Stimulated activated CD8-positive, alpha-beta memory T cell treated with anti-CD3 and anti-CD28 coated beads, Interleukin-12 subunit alpha, Interleukin-12 subunit beta, amount 100 ng/mL, for 4 hours (primary cell): ENCODE data around the gene CAPZA1.
A peak's percentile ranks its signal among the peaks of the same experiment; 100 is the strongest.
"Not testable (repeated sequence)": the region's sequence is repeated elsewhere in the genome, so short reads cannot be mapped to it uniquely, and the experiment has no call there.

Experiments
- DNase-seq: peaks from one replicate; pipeline ENCODE4 v3.0.0-alpha.2; 2020; ENCODE audit warnings: low read depth

CAPZA1 gene

DNA sequence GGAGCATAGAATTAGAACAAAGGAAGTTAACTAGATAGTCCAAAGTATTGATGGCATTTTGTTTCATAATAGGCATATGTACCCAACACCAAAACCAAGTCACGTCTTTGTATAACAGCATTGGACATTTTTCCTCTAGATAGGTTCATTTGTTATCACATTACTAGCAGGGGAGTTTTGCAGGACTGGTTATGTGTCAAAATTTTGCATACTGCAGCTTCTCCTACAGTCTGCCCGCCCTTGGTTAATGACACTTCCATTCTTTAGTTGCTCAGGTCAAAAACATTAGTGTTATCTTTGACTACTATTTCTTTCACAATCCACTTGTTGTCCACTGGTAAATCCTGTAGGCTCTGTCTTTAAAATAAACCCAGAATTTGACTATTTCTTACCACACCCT lies 8.9 kb downstream of the CAPZA1 start:
- no peak for DNase-seq

DNA sequence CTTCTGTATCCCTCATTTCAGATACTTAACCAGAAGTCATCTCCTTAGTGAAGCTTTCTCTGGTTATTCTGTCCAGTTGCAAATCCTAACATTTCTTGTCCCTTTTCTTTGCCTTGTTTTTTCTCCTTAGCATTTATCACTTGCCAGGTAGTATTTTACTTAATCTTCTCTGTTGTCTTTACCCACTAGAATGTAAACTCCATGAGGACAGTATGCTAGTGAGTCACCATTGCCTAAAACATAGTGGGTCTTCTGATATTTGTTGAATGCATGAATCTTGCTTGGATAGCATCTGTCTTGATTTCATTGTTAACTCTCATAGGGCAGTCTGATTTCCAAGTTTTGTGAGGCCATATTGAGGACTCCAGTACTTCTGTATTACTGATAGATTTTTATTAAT lies 9.6 kb downstream of the CAPZA1 start:
- DNase-seq = no peak

DNA sequence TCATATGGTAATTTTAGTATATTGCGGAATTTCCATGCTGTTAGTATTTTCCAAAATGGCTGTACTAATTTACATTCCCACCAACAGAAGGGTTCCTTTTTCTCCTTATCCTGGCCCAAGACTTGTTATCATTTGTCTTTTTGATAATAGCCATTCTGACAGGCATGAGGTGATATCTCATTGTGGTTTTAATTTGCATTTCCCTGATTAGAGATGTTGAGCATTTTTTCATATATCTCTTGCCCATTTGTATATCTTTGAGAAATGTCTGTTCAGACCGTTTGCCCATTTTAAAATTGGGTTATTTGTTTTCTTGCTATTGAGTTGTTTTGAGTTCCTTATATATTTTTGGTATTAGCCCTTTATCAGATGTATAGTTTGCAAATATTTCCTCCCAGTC lies 14.0 kb downstream of the CAPZA1 start:
- no peak for DNase-seq

DNA sequence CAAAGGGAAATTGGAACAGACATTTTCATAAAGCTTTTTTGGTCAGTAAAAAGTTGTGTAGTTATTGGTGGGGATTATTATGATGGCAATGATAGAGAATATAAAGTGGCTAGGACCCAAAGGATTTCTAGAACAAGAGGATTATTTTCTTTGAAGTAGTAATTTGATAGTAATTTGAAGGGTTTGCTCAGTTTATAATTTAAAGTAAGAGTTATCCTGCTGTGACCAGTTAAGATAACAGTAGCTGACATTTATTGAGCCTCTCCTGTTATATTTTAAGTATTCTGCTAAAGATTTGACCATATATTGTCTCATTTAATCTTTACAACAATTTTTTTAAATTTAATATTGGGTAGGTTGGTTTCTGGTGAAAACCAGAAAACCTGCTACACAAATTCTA lies 14.7 kb downstream of the CAPZA1 start:
- no peak for DNase-seq

DNA sequence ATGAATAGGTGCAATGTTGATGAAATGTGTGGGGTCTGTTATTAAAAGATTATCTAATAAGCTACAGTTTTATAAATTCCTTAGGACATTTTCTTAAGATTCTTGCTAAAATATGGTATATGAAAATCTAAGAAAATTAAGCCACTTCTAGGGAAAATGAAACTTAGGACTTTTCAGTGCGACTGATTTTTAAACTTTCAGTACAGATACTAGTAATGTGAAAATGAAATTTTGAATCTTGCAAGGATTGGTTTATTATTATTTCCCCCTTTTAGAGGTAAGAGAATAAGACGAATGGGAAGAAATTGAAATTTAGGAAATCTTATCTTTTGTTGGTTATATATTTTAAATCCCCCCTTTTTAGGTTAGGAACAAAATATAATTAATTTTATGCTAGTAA lies 16.4 kb downstream of the CAPZA1 start:
- no peak for DNase-seq

DNA sequence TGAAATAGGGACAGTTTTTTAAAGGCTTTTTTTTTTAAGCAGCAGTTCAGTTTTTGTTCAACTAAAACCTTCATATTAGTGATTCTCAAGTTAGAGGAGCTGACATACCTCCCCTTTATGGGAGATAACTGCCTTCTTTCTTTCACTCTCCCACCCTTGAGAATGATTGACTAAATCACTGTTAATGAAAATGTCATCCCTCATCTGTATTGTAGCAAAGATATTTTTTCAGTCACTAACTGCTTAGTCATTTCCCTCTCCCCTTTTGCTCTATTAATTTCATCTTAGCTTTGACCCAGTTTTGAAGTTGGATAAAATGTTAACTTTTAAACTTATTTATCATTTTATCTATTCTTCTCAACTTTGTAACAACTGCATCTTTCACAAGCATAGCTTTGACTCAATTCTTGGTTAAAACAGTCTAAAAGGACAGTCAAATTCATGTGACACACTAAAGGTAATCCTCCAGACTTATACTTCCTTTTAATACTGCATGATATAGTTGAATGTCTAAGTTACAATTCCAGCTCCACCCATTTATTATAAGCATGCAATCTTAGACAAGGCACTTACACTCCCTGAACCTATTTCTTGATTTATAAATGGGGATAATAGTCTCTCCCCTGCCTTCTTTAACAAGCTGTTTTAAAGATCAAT lies 17.1 kb downstream of the CAPZA1 start:
- no peak for DNase-seq

DNA sequence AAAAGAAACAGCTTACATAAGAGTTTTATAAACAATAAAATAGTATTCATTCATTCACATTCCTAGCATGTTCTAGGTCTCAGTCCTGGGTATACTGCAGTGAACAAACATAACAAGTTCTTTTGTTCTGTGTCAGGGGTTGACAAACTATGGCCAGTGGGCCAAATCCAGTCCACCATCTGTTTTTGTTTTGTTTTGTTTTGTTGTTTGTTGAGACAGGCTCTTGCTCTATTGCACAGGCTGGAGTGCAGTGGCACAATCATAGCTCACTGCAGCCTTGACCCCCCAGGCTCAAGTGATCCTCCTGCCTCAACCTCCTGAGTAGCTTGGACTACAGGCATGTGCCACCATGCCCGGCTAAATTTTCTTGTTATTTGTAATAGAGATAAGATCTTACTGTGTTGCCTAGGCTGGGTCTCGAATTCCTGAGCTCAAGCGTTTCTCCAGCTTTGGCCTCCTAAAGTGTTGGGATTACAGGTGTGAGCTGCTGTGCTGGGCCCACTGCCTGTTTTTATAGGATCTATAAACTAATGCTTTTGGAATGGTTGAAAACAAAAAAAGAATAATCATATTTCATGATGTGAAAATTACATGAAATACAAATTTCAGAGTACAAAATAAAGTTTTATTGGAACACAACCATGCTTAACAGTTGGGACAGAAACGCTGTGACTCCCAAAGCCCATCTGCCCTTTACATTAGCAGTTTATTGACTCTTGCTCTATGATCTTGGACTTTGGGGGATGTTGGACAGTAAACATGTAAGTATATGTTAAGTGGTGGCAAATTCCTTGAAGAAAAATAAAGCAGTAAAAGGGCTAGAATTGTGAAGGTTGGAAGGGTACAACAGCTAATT lies 17.9 kb downstream of the CAPZA1 start:
- no peak for DNase-seq

DNA sequence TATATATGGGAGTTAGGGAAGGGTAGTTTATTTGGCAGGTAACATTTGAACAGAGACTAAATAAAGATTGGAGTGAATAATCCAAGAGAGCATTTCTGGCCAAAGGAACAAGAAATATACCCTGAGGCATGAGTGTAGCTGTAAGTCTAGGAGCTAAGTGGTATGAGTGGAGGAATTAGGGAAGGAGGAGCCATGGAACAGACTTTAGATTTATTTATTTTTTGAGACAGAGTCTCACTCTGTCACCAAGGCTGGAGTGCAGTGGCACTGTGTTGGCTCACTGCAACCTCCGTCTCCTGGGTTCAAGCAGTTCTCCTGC lies 18.4 kb downstream of the CAPZA1 start:
- DNase-seq = no peak

DNA sequence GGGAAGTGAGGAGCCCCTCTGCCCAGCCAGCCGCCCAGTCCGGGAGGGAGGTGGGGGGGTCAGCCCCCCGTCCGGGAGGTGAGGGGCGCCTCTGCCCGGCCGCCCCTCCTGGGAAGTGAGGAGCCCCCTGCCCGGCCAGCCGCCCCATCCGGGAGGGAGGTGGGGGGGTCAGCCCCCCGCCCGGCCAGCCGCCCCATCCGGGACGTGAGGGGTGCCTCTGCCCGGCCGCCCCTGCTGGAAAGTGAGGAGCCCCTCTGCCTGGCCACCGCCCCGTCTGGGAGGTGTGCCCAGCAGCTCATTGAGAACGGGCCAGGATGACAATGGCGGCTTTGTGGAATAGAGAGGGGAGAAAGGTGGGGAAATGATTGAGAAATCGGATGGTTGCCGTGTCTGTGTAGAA lies 20.8 kb downstream of the CAPZA1 start:
- not testable (repeated sequence) for DNase-seq

DNA sequence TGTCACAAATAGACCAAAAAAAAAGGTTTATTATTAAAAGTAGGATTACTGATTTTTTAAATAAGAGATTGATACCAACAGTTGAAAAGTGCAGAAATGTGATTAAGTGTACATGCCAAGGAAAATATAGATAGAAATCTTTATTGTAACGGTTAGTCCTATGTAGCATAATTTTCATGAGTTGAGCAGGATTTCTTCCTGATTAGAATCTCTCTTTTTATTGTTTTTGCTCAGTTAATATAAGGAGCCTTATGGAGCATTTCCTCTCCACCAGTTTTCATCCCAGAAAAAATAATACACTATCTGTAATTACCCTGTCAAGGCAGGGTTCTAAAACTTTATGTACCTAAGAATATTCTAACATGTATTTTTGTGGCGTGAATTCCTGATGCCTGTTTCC lies 23.4 kb downstream of the CAPZA1 start:
- no peak for DNase-seq

DNA sequence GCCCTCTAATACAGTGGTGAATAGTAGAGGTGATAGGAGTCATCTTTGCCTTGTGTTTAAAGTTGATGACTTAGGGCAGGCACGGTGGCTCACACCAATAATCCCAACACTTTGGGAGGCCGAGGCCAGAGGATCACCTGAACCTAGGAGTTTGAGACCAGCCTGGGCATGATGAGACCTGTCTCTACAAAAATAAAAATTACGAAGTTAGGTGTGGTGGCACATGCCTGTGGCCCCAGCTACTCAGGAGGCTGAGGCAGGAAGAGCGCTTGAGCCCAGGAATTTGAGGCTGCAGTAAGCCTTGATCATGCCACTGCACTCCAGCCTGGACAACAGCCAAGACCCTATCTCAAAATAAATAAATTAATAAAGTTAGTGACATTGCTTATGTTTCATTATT lies 26.6 kb downstream of the CAPZA1 start:
- DNase-seq = no peak

DNA sequence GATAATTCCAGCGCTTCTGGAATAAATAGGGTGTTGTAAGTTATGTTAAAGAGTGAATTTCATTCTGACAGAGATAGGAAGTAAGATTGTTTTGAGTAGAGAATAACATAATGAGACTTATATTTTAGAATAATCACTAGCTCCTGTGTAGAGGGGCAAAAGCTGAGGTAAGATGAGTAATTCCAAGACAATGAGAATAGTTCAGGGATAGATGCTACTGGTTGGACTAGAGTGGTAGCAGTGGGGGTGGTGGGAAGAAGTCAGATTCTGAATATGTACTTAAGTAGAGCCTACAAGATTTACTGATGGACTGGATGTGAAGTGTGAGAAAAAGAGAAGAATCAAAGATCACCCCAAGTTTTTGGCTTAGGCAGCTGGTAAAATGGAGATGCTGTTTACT lies 31.6 kb downstream of the CAPZA1 start:
- no peak for DNase-seq

DNA sequence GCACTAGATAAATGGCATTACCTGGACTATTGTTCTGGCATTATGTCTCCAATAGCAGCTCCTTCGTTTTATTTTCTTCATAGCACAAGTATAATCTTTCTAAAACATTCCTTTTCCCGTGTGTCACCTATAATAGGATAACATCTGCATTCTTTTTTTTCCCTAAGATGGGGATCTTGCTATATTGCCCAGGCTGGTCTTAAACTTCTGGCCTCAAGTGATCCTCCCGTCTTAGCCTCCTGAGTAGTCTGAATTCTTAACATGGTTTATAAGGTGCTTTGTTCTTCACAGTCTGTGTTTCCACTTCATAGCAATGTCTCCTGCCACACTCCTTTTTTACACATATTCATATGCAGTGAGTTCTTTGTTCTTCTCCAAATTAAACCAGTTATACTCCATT lies 46.2 kb downstream of the CAPZA1 start:
- no peak for DNase-seq

DNA sequence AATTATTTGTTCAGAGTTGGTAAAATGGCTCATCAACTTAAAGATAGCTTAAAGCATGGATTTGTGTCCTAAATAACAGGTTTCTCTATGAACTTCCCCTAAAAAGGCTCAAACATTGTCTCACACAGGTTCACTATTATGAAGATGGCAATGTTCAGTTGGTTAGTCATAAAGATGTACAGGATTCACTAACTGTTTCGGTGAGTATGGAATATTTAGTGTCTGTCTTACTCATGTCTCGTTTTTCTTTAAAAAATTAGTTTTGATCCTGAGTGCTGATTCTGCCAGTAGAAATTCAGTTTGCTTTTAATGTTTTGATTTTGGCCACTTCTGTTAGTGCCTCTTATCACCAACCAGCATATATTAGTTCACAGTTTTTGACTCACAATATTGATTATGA lies 47.3 kb downstream of the CAPZA1 start:
- DNase-seq = no peak

DNA sequence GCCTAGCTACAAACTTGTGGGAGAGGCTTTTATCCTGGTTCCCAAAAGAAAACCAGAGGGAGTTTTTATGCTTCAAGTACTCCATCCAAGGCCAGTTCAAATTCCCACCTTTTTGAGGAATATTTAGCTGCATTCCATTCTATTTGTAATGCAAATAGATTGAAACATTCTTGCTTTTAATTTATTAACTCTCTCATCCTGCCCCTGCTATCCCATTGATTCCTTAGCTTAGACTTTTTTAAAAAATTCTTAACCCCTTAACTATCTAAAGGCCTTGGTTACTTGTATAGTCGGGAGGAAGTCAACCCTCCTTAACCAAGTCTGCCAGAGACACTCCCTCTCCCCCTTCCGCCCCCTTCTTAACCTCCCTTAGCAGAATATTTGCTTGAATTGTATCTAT lies 52.4 kb downstream of the CAPZA1 start:
- no peak for DNase-seq

DNA sequence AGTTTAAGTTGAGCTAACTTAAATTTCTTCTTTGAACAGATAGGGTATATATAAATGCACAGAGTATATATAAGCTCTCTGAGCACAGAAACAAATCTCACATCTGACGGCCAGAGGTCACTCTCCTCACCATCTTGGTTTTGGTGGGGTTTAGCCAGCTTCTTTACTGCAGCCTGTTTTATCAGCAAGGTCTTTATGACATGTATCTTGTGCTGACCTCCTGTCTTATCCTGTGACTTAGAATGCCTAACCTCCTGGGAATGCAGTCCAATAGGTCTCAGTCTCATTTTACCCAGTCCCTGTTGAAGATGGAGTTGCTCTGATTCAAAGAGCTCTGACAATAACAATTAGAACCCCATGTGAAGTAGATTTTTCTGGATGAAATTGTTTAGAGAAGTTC lies 53.2 kb downstream of the CAPZA1 start:
- no peak for DNase-seq

DNA sequence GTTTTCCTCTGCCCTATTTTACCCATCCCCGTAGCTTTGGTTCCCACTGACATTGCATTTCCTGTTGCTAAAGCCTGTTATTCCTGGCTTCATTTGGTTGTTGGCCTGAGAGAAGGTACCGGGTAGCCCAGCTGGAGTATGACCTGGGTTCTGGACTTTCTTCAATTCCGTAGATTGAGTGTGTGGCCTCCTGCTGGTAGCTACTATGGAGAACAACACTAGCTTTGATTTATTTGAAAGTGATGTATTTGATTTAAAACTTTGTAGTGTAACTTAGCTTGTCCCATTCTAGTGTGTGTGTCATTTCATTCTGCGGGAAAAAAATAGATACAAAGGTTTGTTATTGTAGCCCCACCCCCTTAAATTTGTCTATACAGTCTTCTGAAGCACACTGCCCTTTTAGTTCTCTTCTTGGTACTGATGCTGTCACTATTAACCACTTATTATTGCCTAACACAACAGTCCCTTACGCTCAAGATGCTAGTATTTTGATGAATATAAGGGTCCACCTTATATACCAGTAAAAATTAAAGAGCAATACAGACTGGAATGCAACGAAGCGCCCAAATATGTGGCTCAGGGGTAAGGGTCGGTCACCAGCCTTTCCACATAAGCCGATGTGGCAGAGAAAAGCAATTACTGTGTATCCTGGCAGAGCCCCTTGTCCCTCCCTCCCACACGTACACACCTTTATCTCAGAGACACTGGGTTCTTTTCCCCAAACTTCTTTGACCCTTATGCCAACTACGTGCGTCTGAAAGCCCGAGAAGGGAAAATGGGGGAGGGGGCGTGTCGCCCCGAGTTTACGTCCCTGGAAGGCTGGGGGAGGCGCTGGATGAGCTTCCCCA lies 54.2 kb downstream of the CAPZA1 start:
- DNase-seq = no peak

DNA sequence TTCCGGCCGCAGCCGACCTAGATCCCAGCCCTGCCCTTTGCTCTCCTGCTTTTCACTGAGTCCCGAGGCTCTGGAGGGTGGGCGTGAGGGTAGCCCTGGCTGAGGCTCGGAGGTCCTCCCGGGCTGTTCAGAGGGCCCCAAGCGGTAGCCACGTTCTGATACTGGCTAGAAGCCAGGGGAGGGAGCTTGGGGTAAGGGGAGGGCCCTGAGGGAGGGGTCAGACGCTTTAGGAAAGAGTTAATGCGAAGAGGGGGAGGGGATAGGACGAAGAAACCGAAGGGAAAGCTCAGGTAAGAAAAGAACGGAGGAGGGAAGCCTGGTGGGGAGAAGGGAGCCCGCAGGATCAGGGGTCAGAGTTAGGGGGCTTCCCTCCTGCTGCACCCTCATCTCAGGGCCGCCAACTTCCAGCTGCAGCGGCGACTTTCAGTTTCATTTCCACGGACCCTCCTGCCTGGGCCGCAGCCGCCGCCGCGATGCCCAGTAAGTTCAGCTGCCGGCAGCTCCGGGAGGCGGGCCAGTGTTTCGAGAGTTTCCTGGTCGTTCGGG lies 54.9 kb downstream of the CAPZA1 start, which contains the start of gene MOV10:
TSS of gene MOV10 (plus strand) at position 220 of the 546 bp plus-strand sequence. CDS start at position 474, 254 bp downstream.
- DNase-seq = peak; percentile 40

DNA sequence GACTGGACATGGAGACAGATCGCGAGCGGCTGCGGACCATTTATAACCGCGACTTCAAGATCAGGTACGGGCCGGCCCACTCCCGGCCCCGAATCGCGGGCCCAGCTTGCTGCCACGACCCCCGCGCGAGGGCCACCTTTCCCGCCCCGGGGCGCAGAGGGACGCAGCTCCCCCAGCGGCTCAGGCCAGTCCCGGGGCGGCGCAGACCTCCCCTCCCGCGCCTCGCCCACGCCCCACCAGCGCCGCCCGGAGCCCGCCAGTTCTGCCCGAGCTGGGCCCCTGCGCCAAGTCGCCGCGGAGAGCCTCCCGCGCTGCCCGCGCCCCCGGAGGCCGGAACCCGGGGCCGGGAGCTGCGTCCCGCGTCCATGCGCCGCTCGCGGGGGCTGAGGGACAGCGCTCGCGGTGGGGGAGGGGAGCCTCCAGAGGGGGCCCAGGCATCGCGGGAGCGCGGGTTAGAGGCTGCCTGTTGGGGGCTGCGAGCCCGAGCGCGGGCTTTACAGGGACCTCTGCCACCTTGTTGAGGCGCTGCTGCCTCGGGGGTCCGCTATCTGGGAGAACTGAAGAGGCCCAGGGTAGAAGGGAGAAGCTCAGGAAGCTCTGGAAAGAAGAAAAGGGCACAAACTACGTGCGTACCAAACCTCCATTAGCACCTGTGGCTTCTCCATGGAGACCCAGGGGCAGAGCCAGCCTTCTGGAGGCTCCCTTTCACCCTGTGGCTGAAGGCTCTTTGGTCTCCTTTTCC lies 55.5 kb downstream of the CAPZA1 start:
- DNase-seq = peak; percentile 30

DNA sequence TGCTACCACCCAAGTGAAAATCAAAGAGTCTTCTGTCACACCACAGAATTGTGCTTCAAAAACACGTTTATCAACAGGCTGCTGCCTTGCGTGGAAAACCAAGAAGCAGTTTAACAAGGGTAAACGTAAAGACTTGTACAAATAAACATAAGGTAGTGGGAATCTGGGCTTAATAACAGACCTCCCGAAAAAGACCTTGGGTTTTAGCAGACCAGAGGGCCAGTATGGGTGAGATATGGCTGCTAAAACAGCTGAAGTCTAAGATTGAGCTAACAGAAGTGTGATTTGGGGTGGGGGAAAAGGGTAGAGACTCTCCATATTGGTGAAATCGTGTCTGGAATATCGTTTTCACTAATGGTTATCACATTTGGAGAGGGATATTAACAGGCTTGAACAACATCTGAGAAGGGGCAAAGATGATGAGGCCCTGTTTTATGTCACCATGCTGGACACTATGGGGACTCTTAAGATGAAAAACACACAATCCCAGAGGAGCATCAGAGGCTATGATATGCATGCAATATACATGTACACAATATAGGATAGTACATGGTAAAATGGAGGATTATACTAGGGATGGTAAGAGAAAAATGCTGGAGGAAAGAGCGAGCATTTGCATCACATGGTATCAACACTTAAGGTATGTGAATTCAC lies 56.2 kb downstream of the CAPZA1 start:
- DNase-seq = no peak

DNA sequence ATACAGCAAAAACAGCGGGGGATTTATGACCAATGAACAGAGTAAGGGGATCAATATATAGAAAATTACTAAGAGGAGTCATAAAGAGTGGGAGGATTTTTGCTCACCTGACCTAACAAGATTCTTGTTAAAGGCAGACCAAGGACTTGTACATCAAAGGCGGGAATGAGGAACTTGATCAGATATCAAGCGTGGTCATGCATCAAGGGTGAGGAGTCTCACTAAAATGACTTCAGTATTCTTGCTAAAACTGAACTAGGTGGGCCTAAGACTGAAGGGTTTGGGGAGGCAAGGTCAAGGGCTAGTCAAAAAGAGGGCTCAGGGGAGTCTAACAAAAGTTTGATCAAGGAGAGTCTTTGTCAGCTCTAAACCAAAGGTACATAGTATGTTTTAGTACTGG lies 56.9 kb downstream of the CAPZA1 start:
- no peak for DNase-seq
